GM18505 (cell line): Measurements from ENCODE around the gene POLN.
"Not testable (repeated sequence)": the region's sequence is repeated elsewhere in the genome, so short reads cannot be mapped to it uniquely, and the experiment has no call there.

Experiments used
- ATAC-seq: cut with Tn5 transposase; IDR thresholded peaks from one replicate; pipeline ENCODE4 v1.9.1; 2021; ENCODE audit not compliant: unreplicated experiment
- POLR2A ChIP-seq: IDR thresholded peaks from 4 replicates; pipeline ENCODE4 v1.6.1; 2011; ENCODE audit warnings: borderline replicate concordance; ENCODE audit not compliant: insufficient read depth, insufficient read length; ENCODE audit errors: extremely low read depth

POLN gene

DNA sequence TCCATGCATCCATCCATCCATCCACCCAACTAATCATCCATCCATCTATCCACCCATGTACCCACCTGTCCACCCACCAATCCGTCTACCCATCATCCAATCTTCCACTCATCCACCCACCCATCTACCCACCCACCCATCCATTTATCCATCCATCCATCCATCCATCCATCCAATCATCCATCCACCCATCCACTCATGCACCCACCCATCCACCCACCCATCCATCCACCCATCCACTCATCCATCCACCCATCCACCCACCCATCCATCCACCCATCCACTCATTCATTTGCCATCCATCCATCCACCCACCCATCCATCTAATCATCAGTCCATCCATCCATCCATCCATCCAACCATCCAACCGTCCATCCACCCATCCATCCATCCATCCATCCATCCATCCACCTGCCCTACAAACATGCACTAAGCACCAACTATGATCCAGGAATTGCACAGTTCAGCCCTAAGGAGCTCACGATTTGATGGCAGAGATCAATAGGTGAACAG is 41.3 kb upstream of the POLN start:
- TF ChIP-seq POLR2A: no peak
- no peak for ATAC-seq

DNA sequence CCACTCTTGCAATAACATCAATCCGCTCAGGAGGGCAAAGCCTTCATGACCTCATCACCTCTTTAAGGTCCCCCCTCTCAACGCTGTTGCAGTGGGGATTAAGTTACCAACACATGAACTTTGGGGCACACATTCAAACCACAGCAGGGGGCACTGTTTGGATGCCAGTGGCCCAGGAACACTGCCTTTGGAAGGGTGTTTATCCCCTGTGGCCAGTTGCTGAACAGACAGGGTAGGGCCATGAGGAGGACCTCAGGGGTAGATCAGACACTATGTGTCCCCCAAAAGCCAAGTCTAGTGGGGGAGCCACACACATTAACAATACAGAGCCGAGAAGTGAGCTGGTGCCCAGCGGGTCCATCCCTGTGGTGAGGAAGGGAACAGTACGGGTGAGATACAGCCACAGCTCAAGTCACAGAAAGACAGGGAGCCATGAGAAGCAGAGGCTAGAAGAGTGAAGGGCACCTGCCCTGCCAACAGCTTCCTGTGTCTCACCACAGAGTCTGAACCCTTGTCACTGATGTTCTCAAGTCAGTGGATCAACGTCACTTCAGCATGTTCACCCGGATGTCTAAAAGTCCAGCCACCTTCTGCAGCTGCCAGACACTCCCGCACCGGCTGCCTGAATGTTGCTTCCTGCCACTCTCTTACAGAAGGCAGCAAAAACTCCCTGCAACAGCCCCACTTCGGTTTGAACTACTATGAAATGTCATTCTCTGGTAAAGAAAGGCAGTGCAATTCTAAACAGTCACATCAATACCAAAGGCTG is 39.8 kb upstream of the POLN start:
- peak; percentile 70 for ATAC-seq

DNA sequence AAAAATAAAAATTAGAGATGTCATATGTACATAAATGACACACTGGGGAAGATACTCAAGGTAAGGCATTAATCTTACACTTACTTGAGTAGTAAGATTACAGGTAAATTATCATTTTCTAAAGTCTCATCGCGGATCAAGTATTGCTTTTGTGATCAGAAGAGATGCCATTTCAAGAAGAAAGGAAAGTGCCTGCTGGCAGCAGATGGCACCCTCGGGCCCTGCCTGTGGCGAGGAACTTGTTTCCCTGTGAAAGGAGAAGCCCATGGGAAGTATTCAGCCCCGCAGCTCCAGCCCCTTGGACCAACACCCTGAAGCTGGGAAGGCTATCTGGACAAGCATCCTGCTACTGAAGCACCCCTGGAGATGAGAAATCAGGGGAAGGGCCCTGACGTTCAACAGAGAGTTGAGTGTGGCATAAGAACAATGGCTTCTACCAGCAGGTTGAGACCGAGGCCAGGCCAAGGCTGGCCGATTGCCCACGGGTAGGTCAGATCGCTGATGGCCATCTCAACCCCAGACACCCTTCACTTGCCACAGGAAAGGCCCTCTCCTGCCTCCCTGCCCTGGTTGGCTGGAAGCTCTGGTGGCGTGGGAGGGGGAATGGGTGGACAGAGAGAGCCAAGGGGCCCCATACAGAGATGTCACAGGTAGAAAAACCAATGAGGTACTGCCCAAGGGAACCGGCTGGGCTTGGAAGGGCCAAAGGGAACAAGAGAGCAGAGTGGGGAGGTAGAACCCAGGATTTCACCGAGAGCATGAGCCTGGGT is 38.8 kb upstream of the POLN start:
- TF ChIP-seq POLR2A: no peak
- no peak for ATAC-seq

More for the DNA sequence above, 39.8 kb upstream of the POLN start:
- no peak for TF ChIP-seq POLR2A

DNA sequence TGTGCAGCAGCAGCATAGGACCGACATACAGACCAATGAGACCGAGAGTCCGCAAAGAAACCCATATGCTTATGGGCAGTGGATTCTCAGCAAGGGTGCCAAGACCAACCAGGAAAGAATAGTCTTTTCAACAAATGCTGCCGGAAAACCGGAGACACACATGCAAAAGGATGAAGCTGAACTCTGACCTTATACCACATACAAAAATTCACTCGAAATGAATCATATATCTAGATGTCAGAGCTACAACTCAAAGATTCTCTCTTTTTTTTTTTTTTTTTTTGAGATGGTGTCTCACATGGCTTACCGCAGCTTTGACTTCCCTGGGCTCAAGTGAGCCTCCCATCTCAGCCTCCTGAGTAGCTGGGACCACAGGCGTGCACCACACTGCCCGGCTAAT is 36.0 kb upstream of the POLN start:
- no peak for TF ChIP-seq POLR2A
- ATAC-seq: no peak

DNA sequence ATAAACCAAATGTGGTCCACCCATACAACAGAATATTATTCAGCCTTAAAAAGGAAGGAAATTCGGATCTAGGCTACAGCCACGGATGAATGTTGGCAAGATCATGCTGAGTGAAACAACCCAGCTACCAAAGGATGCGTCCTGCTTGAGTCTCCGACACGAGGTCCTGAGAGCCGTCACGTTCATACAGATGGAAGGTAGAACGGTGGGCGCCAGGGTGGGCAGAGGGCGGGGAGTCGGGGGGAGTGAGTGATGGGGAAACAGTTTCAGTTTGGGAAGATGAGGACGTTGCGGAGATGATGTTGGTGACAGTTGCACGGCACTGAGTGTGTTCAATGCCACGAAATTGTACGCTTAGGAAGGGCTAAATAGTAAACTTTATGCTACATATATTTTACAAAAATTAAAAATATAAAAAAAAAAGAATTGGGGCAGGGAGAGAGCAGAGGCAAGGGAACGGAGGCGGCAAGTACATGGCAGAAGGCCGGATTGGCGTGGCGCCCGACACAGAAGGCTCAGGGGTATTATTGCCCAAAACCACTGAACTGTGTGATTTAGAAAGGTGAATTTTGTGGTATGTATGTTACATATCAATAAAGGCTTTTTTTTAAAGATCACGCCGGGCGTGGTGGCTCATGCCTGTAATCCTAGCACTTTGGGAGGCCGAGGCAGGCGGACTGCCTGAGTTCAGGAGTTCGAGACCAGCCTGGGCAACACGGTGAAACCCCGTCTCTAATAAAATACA is 34.8 kb upstream of the POLN start:
- ATAC-seq: no peak
- no peak for TF ChIP-seq POLR2A

DNA sequence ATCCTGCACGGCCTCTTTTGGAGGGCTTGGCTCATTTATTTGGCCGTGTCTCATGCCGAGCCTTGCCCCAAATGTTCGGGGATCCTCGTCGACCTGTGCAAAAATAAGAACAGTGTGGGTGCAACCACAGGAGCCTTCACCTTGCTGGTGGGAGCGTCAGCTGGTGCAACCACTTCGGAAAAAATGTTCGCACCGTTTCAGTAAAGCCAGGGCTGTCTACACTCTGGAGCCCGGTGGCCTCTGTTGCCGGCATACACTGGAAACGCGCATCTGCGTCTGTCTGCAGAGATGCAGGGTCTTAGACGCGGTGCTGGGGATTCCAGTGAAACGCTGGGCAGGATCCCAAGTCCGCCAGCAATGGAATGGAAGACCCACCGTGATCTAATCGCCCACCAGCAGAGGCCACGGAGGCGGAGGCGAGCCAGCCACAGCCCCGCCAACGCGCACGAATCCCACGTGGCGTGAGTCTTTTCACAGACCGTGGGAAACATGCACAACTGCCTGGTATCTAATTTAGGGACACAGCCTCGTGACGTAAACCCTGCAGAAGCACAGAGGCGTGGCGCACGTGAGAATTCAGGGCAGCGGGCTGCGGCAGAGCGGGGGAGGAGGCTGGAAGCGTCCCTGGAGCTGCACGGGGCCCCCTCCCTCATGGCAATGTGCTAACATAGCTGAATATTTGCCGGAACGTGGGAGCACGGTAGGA is 33.8 kb upstream of the POLN start:
- no peak for ATAC-seq
- TF ChIP-seq POLR2A: no peak

DNA sequence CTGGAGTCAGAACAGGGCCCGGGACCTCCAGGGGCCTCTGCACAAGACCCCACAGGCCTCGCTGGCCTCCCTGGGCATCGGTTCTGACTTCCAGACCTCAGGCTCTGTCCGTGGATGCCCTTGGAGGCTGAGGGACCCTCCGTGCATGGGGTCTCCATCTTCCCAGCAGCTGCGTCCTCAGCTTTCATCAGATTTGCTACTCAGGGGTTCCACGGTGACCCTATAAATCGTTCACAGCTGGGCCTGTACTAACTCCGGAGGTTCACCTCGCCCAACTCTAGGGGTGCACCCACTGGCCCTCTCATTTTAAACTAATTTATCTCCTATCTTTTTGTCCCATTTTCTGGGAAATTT is 33.1 kb upstream of the POLN start:
- not testable (repeated sequence) for ATAC-seq

DNA sequence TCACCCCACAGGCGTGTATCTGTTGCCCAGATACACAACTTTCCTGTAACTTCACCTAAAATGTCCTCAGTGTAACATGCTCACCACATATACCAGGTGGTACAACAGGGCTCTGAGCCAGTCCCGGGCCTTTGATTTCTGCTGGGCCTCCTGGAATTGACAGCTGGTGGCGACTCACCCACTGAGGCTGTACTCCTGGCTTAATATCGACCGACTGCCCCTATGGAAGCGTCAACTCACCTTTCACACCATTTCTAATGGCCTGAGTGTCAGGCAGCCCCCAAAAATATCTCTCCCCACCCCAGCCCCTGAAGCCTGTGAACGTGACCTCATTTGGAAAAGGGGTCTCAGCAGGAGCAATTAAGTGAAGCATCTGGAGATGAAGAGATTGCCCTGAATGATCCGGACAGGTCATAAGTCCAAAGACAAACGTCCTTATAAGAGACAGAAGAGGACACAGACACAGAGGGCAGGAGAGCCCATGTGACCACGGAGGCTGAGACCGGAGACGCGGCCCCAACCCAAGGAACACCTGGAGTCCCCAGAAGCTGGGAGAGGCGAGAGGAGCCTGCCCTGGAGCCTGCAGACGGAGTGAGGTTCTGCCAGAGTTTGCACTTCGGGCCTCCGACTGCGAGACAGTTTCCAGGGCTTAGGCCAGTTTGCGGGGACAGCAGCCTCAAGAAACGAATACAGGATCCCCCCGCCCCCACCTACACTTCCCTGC is 32.6 kb upstream of the POLN start:
- no peak for ATAC-seq
- no peak for TF ChIP-seq POLR2A

DNA sequence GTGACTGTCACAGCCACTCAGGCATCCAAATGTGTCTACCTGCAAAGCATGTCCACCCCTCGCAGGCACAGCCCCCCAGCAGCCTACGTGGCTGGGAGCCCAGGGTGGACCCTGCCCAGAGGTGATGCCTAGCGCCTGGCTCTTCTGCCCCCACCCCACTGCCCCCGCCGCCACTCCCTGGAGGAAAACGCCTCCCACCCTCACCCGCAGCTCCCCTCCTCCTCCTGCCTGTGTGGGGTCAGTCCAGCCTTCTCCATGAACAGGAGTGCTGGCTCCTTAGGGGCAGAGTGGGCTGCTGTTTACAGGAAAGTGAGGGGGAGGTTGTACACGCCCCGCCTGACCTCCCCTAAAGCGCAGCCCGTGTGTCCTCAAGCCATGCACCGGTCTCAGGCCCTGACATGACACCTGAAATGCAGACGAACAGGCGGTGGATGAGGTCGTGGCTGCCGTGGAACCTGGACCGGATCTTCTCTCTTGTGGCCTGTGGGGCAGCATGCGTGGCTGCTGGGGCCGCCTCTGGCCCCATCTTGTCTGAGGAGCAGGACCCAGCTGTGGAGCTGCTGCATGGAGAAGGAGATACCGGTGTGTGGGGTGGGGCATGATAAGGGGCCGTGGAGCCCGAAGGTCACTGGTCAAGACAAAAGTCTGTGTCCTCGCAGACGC is 31.9 kb upstream of the POLN start:
- TF ChIP-seq POLR2A: no peak
- ATAC-seq: no peak

DNA sequence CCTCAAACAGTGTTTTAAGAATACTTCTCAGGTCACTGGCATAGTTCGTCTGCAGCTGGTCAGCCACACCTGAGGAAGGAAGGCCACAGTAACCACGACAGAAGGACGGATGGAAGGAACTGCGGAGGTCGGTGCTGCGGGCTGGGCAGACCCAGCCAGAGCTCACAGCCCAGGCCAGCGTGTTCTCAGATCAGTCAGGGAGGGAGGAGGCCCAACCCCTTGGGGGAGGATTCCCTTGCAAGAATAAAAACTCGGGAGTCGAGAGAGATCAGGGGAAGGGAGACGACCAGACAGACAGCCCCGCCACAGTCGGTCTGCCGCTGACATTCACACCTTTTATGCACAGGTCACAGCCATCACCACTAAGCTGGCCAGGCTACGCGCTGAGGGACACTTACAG is 31.3 kb upstream of the POLN start:
- no peak for TF ChIP-seq POLR2A
- no peak for ATAC-seq

DNA sequence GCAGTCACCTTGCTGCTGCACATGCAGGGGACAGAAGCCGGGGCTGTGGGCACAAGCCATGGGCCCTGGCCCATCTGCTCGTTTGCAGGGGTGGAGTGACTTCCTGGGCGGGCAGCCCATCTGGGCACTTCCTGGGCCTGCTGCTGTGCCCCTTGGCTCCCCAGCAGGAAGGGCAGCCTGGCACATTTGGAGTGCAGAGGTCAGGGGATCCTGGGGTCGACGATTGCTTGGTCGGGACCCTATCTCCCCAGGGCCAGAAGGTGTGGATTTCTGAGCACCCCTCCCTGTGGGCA is 30.9 kb upstream of the POLN start:
- no peak for TF ChIP-seq POLR2A
- no peak for ATAC-seq
